ENCODE data around the gene SLC22A16.

- TF ChIP-seq ZBTB26 (CRISPR knock-in tag; IDR thresholded peaks at IDR 0.05; ENCODE audit: borderline replicate concordance) (no peak), NFIC (IDR thresholded peaks at IDR 0.05; ENCODE audit: low read length) (no peak), RCOR2 (CRISPR knock-in tag; IDR thresholded peaks at IDR 0.05) (no peak), NBN (conservative IDR thresholded peaks at IDR 0.05) (no peak), JUNB (CRISPR knock-in tag; IDR thresholded peaks at IDR 0.05; ENCODE audit: borderline replicate concordance) (no peak), POLR2AphosphoS5 (IDR thresholded peaks at IDR 0.05; ENCODE audit: low read depth, low read length) (no peak), NR2F1 (CRISPR knock-in tag; IDR thresholded peaks at IDR 0.05) (no peak), ZMAT3 (CRISPR knock-in tag; conservative IDR thresholded peaks at IDR 0.05) (no peak), ZNF672 (CRISPR knock-in tag; IDR thresholded peaks at IDR 0.05) (no peak), EP300 (IDR thresholded peaks at IDR 0.05; ENCODE audit: low read depth in 2 of 2, low read length in 2 of 2) (no peak), EP300 (CRISPR knock-in tag; IDR thresholded peaks at IDR 0.05; ENCODE audit: borderline replicate concordance) (no peak), MXD4 (CRISPR knock-in tag; IDR thresholded peaks at IDR 0.05) (no peak), SIN3A (IDR thresholded peaks at IDR 0.05; ENCODE audit: borderline replicate concordance, low read depth, low read length) (no peak)
- TF ChIP-seq, protein P1, sequence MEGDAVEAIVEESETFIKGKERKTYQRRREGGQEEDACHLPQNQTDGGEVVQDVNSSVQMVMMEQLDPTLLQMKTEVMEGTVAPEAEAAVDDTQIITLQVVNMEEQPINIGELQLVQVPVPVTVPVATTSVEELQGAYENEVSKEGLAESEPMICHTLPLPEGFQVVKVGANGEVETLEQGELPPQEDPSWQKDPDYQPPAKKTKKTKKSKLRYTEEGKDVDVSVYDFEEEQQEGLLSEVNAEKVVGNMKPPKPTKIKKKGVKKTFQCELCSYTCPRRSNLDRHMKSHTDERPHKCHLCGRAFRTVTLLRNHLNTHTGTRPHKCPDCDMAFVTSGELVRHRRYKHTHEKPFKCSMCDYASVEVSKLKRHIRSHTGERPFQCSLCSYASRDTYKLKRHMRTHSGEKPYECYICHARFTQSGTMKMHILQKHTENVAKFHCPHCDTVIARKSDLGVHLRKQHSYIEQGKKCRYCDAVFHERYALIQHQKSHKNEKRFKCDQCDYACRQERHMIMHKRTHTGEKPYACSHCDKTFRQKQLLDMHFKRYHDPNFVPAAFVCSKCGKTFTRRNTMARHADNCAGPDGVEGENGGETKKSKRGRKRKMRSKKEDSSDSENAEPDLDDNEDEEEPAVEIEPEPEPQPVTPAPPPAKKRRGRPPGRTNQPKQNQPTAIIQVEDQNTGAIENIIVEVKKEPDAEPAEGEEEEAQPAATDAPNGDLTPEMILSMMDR (CRISPR knock-in tag; IDR thresholded peaks at IDR 0.05), result no peak
- TF ChIP-seq, protein P2, sequence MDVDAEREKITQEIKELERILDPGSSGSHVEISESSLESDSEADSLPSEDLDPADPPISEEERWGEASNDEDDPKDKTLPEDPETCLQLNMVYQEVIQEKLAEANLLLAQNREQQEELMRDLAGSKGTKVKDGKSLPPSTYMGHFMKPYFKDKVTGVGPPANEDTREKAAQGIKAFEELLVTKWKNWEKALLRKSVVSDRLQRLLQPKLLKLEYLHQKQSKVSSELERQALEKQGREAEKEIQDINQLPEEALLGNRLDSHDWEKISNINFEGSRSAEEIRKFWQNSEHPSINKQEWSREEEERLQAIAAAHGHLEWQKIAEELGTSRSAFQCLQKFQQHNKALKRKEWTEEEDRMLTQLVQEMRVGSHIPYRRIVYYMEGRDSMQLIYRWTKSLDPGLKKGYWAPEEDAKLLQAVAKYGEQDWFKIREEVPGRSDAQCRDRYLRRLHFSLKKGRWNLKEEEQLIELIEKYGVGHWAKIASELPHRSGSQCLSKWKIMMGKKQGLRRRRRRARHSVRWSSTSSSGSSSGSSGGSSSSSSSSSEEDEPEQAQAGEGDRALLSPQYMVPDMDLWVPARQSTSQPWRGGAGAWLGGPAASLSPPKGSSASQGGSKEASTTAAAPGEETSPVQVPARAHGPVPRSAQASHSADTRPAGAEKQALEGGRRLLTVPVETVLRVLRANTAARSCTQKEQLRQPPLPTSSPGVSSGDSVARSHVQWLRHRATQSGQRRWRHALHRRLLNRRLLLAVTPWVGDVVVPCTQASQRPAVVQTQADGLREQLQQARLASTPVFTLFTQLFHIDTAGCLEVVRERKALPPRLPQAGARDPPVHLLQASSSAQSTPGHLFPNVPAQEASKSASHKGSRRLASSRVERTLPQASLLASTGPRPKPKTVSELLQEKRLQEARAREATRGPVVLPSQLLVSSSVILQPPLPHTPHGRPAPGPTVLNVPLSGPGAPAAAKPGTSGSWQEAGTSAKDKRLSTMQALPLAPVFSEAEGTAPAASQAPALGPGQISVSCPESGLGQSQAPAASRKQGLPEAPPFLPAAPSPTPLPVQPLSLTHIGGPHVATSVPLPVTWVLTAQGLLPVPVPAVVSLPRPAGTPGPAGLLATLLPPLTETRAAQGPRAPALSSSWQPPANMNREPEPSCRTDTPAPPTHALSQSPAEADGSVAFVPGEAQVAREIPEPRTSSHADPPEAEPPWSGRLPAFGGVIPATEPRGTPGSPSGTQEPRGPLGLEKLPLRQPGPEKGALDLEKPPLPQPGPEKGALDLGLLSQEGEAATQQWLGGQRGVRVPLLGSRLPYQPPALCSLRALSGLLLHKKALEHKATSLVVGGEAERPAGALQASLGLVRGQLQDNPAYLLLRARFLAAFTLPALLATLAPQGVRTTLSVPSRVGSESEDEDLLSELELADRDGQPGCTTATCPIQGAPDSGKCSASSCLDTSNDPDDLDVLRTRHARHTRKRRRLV (CRISPR knock-in tag; IDR thresholded peaks at IDR 0.05), result no peak
Measured at GRCh38 chr6:110448846-110449540, 27.4 kb downstream of the SLC22A16 start.

Measured in HepG2 (cell line).